Astrocyte of the spinal cord (primary cell): Measurements from ENCODE around the gene HECW1.

Source experiments
- DNase-seq: peaks from one replicate; pipeline ENCODE4 v3.0.0; 2011; ENCODE audit warnings: low read depth, low spot score
- H3K4me3 ChIP-seq: 2 replicates; pipeline ENCODE4 v1.5.1; 2011; ENCODE audit warnings: low read depth, mild to moderate bottlenecking, low read length, moderate library complexity
- in situ Hi-C: cut with HindIII; loops from 2 replicates; pipeline ENCODE4 v1.10.0; 2017; ENCODE audit warnings: low sequenced_read_pairs
- TF ChIP-seq, protein P1 (sequence below): IDR thresholded peaks from 2 replicates; pipeline ENCODE4 v1.5.1; 2012; ENCODE audit warnings: low read depth, mild to moderate bottlenecking, low read length, inconsistent platforms

HECW1 gene

DNA sequence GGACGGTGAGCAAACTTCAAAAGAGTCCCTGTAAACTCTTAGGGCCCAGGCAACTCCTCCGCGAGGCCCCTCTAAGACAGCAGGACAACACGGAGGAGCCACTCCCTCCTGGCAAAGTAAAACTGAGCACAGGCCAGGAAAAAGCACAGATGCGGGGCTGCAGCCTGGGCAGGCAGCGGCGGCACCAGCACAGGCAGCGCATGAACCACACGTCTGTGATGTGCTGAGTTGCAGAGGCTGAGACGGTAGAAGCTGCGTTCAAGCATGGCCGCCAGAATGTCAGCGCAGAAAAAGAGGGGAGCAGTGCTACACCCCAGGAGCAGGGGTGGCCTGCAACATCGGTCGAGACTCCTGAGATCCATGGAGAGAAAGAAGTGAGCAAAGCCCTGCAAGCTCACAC lies 424.3 kb downstream of the HECW1 start:
- TF ChIP-seq, protein P1, sequence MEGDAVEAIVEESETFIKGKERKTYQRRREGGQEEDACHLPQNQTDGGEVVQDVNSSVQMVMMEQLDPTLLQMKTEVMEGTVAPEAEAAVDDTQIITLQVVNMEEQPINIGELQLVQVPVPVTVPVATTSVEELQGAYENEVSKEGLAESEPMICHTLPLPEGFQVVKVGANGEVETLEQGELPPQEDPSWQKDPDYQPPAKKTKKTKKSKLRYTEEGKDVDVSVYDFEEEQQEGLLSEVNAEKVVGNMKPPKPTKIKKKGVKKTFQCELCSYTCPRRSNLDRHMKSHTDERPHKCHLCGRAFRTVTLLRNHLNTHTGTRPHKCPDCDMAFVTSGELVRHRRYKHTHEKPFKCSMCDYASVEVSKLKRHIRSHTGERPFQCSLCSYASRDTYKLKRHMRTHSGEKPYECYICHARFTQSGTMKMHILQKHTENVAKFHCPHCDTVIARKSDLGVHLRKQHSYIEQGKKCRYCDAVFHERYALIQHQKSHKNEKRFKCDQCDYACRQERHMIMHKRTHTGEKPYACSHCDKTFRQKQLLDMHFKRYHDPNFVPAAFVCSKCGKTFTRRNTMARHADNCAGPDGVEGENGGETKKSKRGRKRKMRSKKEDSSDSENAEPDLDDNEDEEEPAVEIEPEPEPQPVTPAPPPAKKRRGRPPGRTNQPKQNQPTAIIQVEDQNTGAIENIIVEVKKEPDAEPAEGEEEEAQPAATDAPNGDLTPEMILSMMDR = no peak
- H3K4me3 ChIP-seq = no peak overlapping the region
- DNase-seq = no peak
- in situ Hi-C loops = no loop called here

DNA sequence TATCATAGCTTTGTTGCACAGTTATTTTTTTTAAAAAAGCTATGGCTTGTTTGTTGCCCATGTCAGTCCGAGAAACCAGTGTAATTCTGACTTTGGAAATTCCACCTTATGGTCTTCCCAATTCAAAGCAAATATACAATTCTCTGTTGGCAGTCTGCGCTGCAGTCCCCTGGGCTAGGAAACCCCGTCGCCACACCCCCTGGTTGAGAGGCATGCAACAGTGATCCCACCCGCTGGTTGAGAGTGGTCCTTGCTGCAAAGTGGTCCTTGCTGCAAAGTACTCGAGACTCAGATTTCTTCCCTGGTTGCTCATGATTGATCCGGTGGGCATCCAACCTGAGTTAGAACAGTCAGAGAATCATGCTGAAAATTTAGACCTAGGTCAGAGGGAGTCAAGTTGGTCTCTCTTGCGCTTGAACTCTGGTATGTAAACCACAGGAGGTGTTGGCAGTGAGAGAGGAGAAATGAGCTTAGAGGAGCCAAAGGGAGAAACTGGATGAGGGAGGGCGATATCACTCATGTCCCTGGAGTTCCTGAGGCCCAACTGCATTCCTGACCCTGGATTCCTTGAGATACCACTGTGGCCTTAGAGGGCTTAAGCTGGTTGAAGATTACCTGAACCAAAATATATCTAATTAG lies 425.4 kb downstream of the HECW1 start:
- TF ChIP-seq, protein P1 = no peak
- no peak overlapping the region for H3K4me3 ChIP-seq
- in situ Hi-C loops = no loop called here
- DNase-seq = peak; percentile 29

DNA sequence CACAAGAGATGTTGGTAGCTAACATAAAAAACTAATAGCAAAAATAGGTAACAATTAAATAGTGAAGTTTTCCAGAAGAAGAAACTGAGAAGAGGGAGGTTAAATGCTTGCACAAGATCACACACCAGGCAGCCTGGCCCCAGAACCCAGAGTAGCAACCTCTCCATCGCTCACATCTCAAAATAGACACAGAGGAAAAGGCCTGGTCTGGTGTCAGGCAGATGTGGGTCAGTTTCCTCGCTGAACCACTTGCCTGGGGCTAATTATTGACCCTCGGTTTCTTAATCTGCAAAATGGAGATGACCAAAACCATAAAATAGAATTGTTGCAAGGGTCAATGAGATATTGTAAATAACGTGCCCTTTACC lies 425.9 kb downstream of the HECW1 start:
- no peak overlapping the region for H3K4me3 ChIP-seq
- TF ChIP-seq, protein P1 = no peak
- no peak for DNase-seq
- in situ Hi-C loops = no loop called here

DNA sequence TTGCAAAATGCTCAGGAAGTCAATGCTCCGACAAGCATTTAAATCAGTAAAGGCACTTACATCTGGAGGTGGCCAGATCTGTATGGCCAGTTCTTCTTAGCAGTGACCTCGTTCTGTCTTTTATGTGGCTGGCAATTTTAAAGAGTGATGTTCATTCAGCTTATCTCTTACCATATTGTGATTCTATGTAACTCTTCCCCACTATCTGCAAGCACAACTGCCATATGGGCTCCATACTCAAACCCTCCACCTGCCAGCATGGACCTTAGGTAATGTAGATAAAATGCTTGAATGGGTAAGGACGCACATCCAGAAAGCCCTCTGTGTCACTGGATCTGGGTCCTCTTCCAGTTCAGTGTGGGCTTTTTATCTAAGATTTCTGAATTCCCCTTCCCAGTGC lies 428.0 kb downstream of the HECW1 start:
- TF ChIP-seq, protein P1 = no peak
- in situ Hi-C loops = no loop called here
- no peak overlapping the region for H3K4me3 ChIP-seq
- DNase-seq = no peak

DNA sequence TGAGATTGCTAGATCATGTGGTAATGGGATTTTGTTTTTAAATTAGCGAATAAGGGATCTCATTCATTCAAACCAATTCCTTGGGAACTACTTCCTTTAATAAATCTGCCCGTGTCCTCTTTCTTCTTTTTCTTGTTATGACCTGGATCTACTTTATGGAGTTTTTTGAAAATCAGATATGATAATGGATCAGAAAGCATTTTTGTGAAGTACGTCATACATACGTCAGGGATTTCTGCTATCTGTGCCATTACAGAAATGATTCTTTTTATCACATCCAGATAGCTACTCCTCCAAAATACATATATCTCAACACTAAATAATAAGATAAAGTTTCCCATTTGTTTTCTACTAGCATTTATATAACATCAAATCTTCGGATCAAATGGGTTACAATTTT lies 430.3 kb downstream of the HECW1 start:
- TF ChIP-seq, protein P1 = no peak

DNA sequence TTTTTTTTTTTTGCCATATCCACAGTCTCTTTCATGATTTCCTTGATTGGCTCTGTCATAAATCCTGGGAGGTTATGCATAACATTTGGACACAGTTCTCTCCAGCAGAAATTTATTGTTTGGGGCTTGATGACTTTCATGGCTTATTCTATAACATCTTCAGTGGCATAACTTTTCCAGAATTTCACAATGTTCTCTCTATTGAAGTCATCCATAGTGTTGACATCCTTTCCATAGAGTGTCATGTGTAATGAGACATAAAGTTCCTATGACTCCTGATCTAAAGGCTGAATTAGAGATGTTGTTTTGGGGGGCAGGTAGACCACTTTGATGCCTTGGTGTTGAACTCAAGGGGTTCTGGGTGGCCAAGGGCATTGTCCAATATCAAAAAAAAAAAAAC lies 433.8 kb downstream of the HECW1 start:
- DNase-seq = no peak
- no peak overlapping the region for H3K4me3 ChIP-seq
- in situ Hi-C loops = no loop called here
- TF ChIP-seq, protein P1 = no peak

More for the DNA sequence above, 430.3 kb downstream of the HECW1 start:
- in situ Hi-C loops = no loop called here
- no peak overlapping the region for H3K4me3 ChIP-seq
- no peak for DNase-seq
